OCI-LY3 (cell line): ENCODE data around the gene FHOD1.

Source experiments
- H2AFZ ChIP-seq: fragments of 200-600, 300-600 bp; shearing (Covaris generic); 2 replicates; pipeline ENCODE4 v1.6.0; 2014; ENCODE audit warnings: antibody characterized with exemption, low read depth, low read length
- H3K27ac ChIP-seq: fragments of 200-600, 300-600 bp; sonication (generic); 2 replicates; pipeline ENCODE4 v1.5.1; 2014; ENCODE audit warnings: mild to moderate bottlenecking, low read length, moderate library complexity, mixed read lengths
- H3K27me3 ChIP-seq: fragments of 200-600, 300-600 bp; sonication (generic); 2 replicates; pipeline ENCODE4 v1.6.1; 2014; ENCODE audit warnings: low read depth, low read length, mixed read lengths
- H3K36me3 ChIP-seq: fragments of 200-600, 300-600 bp; sonication (generic); replicated peaks from 2 replicates; pipeline ENCODE3; 2014; ENCODE audit warnings: low read depth, low read length, mixed read lengths
- H3K4me1 ChIP-seq: fragments of 300-600, 200-600 bp; sonication (generic); 2 replicates; pipeline ENCODE4 v1.6.1; 2014; ENCODE audit warnings: low read length, mixed read lengths
- H3K4me2 ChIP-seq: fragments of 200-600, 300-600 bp; sonication (generic); 2 replicates; pipeline ENCODE4 v1.6.1; 2014; ENCODE audit warnings: low read length, mixed read lengths
- H3K4me3 ChIP-seq: fragments of 300-600, 200-600 bp; sonication (generic); 2 replicates; pipeline ENCODE4 v1.5.1; 2014; ENCODE audit warnings: antibody characterized with exemption, mild to moderate bottlenecking, low read length, moderate library complexity
- H3K79me2 ChIP-seq: fragments of 300-600, 200-600 bp; shearing (Covaris generic); 2 replicates; pipeline ENCODE4 v1.6.1; 2014; ENCODE audit warnings: mild to moderate bottlenecking, low read length, mixed read lengths
- H3K9ac ChIP-seq: fragments of 300-600, 200-600 bp; shearing (Covaris generic); 2 replicates; pipeline ENCODE4 v1.6.0; 2014; ENCODE audit warnings: mild to moderate bottlenecking, low read length, moderate library complexity
- H3K9me3 ChIP-seq: fragments of 200-600, 300-600 bp; shearing (Covaris generic); 2 replicates; pipeline ENCODE4 v1.6.1; 2014; ENCODE audit warnings: low read length, mixed read lengths; ENCODE audit not compliant: insufficient read depth
- H4K20me1 ChIP-seq: fragments of 200-600, 300-600 bp; sonication (generic); 2 replicates; pipeline ENCODE4 v1.6.1; 2016; ENCODE audit warnings: low read length, mixed read lengths; ENCODE audit not compliant: insufficient read depth
- EZH2phosphoT487 ChIP-seq: fragments of 200-600 bp; shearing (Covaris generic); IDR thresholded peaks from 2 replicates; pipeline ENCODE4 v1.6.1; 2018; ENCODE audit warnings: antibody characterized with exemption, mixed run types, low read depth
- TF ChIP-seq, protein P1 (sequence below): fragments of 200-600, 300-600 bp; sonication (generic); IDR thresholded peaks from 2 replicates; pipeline ENCODE4 v1.5.1; 2014; ENCODE audit warnings: antibody characterized with exemption, low read length, low read depth

The FHOD1 gene

DNA sequence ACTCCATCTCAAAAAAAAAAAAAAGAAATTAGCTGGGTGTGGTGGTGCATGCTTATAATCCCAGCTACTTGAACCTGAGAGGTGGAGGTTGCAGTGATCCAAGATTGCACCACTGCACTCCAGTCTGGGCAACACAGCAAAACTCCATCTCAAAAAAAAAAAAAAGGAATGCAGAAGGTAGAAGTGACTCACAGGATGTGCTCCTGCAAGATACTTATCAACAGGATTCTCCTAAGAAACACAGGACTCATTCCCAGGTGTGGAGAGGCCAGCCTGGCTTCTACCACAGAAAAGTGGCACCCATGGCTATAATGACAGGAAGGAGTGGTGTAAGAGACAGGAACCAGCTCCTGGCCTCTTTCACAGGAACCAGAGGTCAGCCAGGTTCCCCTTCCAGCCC is 34.5 kb downstream of the FHOD1 start:
- Histone ChIP-seq H3K79me2 (no peaks in the 10 kb centered on the region), H3K27me3 (no peaks in the 10 kb centered on the region), H4K20me1 (no peaks in the 10 kb centered on the region), H3K9me3 (no peaks in the 10 kb centered on the region), H3K4me1 (no peaks in the 10 kb centered on the region), H2AFZ (no peak overlapping the region), H3K27ac (no peak overlapping the region), H3K9ac (no peak overlapping the region), H3K4me3 (no peak overlapping the region), H3K36me3 (no peaks in the 10 kb centered on the region), H3K4me2 (no peak overlapping the region)
- no peak for TF ChIP-seq EZH2phosphoT487
- TF ChIP-seq, protein P1, sequence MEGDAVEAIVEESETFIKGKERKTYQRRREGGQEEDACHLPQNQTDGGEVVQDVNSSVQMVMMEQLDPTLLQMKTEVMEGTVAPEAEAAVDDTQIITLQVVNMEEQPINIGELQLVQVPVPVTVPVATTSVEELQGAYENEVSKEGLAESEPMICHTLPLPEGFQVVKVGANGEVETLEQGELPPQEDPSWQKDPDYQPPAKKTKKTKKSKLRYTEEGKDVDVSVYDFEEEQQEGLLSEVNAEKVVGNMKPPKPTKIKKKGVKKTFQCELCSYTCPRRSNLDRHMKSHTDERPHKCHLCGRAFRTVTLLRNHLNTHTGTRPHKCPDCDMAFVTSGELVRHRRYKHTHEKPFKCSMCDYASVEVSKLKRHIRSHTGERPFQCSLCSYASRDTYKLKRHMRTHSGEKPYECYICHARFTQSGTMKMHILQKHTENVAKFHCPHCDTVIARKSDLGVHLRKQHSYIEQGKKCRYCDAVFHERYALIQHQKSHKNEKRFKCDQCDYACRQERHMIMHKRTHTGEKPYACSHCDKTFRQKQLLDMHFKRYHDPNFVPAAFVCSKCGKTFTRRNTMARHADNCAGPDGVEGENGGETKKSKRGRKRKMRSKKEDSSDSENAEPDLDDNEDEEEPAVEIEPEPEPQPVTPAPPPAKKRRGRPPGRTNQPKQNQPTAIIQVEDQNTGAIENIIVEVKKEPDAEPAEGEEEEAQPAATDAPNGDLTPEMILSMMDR: no peak

GRCh38 chr16:67211674-67212073 is 35.6 kb downstream of the FHOD1 start:
- Histone ChIP-seq H3K27ac (no peak overlapping the region), H3K4me2 (no peak overlapping the region), H3K36me3 (no peaks in the 10 kb centered on the region), H4K20me1 (no peaks in the 10 kb centered on the region), H2AFZ (no peak overlapping the region), H3K27me3 (no peaks in the 10 kb centered on the region), H3K4me3 (no peak overlapping the region), H3K9me3 (no peaks in the 10 kb centered on the region), H3K79me2 (no peaks in the 10 kb centered on the region), H3K9ac (no peak overlapping the region), H3K4me1 (no peaks in the 10 kb centered on the region)
- TF ChIP-seq, protein P1: no peak
- TF ChIP-seq EZH2phosphoT487: no peak

DNA sequence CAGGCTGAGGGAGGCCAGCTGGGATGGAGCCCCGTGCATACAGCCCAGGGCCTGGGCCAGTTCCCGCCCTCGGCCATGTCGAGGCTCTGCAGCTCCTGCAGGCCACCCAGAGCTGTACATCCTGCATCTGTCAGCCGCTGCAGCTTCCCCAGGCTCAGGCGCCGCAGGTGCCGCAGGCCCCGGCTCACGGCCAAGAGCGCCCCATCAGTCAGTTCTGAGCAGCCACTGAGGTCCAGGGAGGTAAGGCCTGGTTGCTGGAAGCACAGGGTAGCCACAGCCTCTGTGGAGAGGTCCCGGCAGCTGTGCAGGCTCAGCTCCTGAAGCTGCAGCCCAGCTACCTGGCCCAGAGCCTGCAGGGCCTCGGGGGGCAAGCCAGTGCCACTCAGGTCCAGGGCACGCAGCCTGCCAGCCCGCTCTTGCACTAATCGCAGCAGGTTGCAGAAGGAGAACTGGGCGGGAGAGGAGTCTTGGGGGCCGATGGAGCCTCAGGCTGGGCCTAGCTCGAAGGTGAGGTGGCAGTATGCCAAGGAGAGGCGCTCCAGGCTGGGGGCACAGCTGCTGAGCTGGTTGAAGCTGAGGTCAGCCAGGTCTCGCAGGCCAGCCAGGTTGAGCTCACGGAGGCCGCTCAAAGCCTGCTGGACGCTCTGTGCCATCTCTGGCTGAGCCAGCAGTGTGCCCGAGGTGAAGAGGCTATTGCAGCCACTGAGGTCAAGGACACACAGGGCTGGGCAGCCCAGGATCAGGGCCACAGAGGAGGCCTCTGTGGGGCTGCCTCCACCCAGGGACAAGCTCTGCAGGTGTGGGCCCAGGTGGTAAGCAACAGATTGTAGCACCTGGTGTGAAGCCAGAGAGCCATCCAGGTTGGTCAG is 37.0 kb downstream of the FHOD1 start:
- H3K4me2 ChIP-seq: no peak overlapping the region
- no peak overlapping the region for H3K27ac ChIP-seq
- no peak for TF ChIP-seq EZH2phosphoT487
- TF ChIP-seq, protein P1: no peak
- no peak overlapping the region for H2AFZ ChIP-seq
- no peak overlapping the region for H3K4me3 ChIP-seq
- H3K36me3 ChIP-seq: no peaks in the 10 kb centered on the region
- H3K27me3 ChIP-seq: no peaks in the 10 kb centered on the region
- H3K9ac ChIP-seq: no peak overlapping the region
- H3K4me1 ChIP-seq: no peaks in the 10 kb centered on the region
- no peaks in the 10 kb centered on the region for H3K9me3 ChIP-seq
- 0 out of 2 replicates have a peak, but pooled peaks cover 3% of the 10 kb centered on the region for H4K20me1 ChIP-seq
- H3K79me2 ChIP-seq: no peaks in the 10 kb centered on the region

DNA sequence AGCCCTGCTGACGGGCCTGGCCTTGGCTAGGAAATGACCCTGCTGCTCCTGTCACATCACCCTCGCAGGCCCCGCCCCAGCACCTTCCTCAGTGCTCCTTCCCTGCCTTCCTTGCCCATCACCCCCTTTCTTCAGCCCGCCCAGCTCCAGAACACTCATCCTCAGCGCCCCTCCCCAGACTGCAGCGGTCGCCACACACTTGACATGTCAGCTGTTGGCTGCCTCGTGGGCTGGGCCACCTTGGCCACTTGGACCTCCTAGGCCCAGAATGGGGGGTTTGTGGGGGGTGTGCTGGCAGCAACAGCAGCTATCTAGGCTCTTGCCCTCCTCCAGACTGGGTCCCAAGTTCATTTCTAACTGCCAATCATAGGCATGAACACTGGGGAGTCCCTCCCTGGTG is 37.7 kb downstream of the FHOD1 start:
- Histone ChIP-seq H3K27ac (no peak overlapping the region), H3K9ac (no peak overlapping the region), H3K36me3 (no peaks in the 10 kb centered on the region), H3K9me3 (no peaks in the 10 kb centered on the region), H3K27me3 (no peaks in the 10 kb centered on the region), H3K4me1 (no peaks in the 10 kb centered on the region), H4K20me1 (0 out of 2 replicates have a peak, but pooled peaks cover 3% of the 10 kb centered on the region), H3K4me2 (no peak overlapping the region), H3K79me2 (no peaks in the 10 kb centered on the region), H2AFZ (no peak overlapping the region), H3K4me3 (no peak overlapping the region)
- TF ChIP-seq EZH2phosphoT487: no peak
- TF ChIP-seq, protein P1: no peak
